ENCODE results near the gene BBS1.

BBS1 gene

DNA sequence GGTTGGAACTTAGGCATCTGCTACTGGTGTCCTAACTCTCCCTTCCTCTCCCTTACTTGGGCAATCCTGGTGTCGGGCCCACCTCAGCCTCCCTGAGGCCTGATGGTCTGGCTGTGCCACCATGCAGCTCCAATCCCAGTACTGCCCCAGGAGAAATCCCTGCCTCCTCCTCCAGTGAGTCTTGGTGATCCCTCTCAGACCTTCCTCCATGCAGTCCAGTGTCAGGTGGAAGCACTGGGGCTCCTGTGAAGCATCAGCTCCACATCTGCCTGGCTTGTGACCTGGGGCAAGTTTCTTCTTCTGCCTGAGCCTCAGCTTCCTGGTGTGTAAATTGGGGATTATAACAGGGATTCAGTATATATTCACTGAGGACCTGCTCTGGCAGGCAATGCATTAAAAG, 45.5 kb upstream of the BBS1 start:
- Histone ChIP-seq H3F3A (ENCODE audit: control insufficient read depth, insufficient read depth) (peaks cover 7% of the 10 kb centered on the region), H3K27me3 (ENCODE audit: control insufficient read depth, low read length) (peaks cover 9% of the 10 kb centered on the region), H3K4me3 (ENCODE audit: low read length) (no peak overlapping the region), H3K4me2 (ENCODE audit: low read length) (no peak overlapping the region), H3K27ac (ENCODE audit: low read depth, low read length) (no peak overlapping the region), H3K9me2 (replicated peaks; ENCODE audit: control insufficient read depth, low read length) (no peaks in the 10 kb centered on the region), H3K36me3 (ENCODE audit: control insufficient read depth, low read length) (no peaks in the 10 kb centered on the region), H3K79me2 (ENCODE audit: control insufficient read depth, low read length) (no peaks in the 10 kb centered on the region), H3K4me1 (ENCODE audit: control insufficient read depth, low read length) (peaks cover 33% of the 10 kb centered on the region), H4K20me1 (ENCODE audit: control insufficient read depth, insufficient read depth, low read depth, low read length) (no peaks in the 10 kb centered on the region), H3K9me3 (ENCODE audit: control insufficient read depth, insufficient read depth, low read length) (peaks cover 4% of the 10 kb centered on the region; the same call in 1 of the 2 replicates)
- TF ChIP-seq EZH2phosphoT487 (IDR thresholded peaks at IDR 0.05; ENCODE audit: borderline replicate concordance, low read length), result no peak
- TF ChIP-seq, protein P1, sequence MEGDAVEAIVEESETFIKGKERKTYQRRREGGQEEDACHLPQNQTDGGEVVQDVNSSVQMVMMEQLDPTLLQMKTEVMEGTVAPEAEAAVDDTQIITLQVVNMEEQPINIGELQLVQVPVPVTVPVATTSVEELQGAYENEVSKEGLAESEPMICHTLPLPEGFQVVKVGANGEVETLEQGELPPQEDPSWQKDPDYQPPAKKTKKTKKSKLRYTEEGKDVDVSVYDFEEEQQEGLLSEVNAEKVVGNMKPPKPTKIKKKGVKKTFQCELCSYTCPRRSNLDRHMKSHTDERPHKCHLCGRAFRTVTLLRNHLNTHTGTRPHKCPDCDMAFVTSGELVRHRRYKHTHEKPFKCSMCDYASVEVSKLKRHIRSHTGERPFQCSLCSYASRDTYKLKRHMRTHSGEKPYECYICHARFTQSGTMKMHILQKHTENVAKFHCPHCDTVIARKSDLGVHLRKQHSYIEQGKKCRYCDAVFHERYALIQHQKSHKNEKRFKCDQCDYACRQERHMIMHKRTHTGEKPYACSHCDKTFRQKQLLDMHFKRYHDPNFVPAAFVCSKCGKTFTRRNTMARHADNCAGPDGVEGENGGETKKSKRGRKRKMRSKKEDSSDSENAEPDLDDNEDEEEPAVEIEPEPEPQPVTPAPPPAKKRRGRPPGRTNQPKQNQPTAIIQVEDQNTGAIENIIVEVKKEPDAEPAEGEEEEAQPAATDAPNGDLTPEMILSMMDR (IDR thresholded peaks at IDR 0.05; ENCODE audit: low read depth, low read length, poor library complexity, severe bottlenecking), result no peak

DNA sequence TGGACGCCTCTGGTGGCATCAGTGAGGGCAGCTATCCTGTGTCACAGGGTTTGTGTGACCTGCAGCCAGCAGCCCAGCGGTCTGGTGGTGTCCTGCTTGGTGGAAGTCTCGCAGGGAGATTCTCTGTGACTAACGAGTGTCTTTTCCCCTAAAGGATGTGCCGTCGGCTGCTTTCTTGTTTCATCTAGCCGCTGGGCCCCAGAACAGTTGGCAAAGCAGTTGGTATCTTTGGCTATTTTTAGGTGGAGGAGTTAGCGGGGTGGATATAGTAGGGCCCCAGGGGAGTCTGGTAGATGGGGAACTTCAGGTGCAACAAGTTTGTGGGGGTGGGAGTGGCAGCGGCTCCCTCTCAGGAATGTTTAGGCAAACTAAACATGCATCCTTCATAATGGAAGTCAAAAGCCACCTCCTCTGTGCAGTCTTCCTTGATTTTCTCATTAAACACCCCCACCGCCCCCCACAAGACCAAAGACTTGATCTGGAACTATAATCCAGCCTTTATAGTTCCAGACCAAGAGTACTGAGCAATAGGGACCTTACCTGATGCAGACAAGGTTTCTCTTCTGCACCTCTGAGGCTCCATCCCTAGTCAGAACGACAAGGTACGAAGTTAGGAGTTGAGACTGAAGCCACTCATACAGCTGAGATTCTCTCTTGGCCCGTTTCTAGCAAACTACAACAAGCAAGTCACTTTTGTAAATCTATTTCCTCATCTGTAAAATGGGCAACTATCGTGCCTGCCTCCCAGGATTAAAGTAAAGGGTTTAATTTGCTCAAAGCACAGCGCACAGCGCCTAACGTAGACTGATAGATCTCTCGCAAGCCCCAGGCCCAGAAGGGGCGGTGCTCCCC, 44.8 kb upstream of the BBS1 start:
- no peak for TF ChIP-seq EZH2phosphoT487 (IDR thresholded peaks at IDR 0.05; ENCODE audit: borderline replicate concordance, low read length)
- TF ChIP-seq, protein P1 (IDR thresholded peaks at IDR 0.05; ENCODE audit: low read depth, low read length, poor library complexity, severe bottlenecking), result no peak
- no peaks in the 10 kb centered on the region for H3K79me2 ChIP-seq (ENCODE audit: control insufficient read depth, low read length)
- peak overlapping the region; percentile 85 for H3K4me2 ChIP-seq (ENCODE audit: low read length)
- peaks cover 9% of the 10 kb centered on the region for H3K27me3 ChIP-seq (ENCODE audit: control insufficient read depth, low read length)
- H3K27ac ChIP-seq (ENCODE audit: low read depth, low read length), result no peak overlapping the region
- H3F3A ChIP-seq (ENCODE audit: control insufficient read depth, insufficient read depth), result peaks cover 7% of the 10 kb centered on the region
- peak overlapping the region; percentile 75 for H3K4me3 ChIP-seq (ENCODE audit: low read length)
- peaks cover 4% of the 10 kb centered on the region; the same call in 1 of the 2 replicates for H3K9me3 ChIP-seq (ENCODE audit: control insufficient read depth, insufficient read depth, low read length)
- H3K9me2 ChIP-seq (replicated peaks; ENCODE audit: control insufficient read depth, low read length), result no peaks in the 10 kb centered on the region
- H3K36me3 ChIP-seq (ENCODE audit: control insufficient read depth, low read length), result no peaks in the 10 kb centered on the region
- no peaks in the 10 kb centered on the region for H4K20me1 ChIP-seq (ENCODE audit: control insufficient read depth, insufficient read depth, low read depth, low read length)
- peaks cover 33% of the 10 kb centered on the region for H3K4me1 ChIP-seq (ENCODE audit: control insufficient read depth, low read length)

DNA sequence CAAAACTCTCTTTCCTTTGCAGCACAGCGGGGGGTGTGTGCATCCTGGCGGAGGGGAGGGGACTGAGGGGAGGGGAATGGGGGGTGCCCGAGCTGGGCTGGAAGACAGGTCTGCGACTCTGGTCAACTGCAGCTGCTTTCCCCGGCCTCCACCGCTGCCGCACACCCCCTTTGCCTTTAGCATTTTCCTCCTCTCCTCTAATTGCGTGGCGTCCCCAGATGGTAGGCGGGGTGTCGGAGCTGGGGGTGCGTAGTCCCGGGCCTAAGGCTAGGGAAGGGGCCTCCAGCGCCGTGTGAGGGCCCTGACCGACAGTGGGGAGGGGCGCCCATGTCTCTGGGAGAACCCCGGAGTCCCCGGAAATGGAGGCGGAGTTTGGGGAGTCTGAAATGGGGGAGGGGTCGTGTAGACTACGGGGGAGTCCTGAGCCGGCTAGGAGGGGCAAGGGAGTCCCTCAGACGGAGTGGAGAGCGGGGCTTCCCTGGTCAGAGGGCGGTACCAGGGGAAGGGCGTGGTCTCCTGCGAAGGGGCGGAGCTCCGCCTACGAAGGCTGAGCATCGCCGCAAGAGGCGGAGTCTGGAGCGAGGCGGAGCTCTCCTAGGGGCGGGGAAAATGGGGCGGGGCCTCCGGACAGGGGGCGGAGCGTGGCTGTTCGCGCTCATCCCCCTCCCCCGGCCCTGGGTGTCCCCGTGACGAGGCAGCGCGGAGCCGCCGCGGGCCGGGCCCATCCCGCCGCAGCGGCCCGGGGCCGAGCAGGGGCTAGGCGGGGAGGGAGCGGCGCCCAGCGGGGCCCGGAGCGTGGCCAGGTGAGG, 44.0 kb upstream of the BBS1 start, which contains the start of gene PELI3:
Gene PELI3 (plus strand): TSS at position 681 of the 809 bp plus-strand sequence. CDS start 1,224 bp downstream, outside the sequence.
- H3K27me3 ChIP-seq (ENCODE audit: control insufficient read depth, low read length), result peaks cover 9% of the 10 kb centered on the region
- H3K79me2 ChIP-seq (ENCODE audit: control insufficient read depth, low read length), result no peaks in the 10 kb centered on the region
- peak within 1 kb of the TSS; percentile 88 for H3K4me2 ChIP-seq (ENCODE audit: low read length)
- no peak for TF ChIP-seq EZH2phosphoT487 (IDR thresholded peaks at IDR 0.05; ENCODE audit: borderline replicate concordance, low read length)
- TF ChIP-seq, protein P1 (IDR thresholded peaks at IDR 0.05; ENCODE audit: low read depth, low read length, poor library complexity, severe bottlenecking), result no peak
- peaks cover 32% of the 10 kb centered on the region for H3K4me1 ChIP-seq (ENCODE audit: control insufficient read depth, low read length)
- no peak within 1 kb of the TSS for H3K27ac ChIP-seq (ENCODE audit: low read depth, low read length)
- H3K4me3 ChIP-seq (ENCODE audit: low read length), result peak within 1 kb of the TSS; percentile 75
- H3K9me3 ChIP-seq (ENCODE audit: control insufficient read depth, insufficient read depth, low read length), result peaks cover 4% of the 10 kb centered on the region; the same call in 1 of the 2 replicates
- H3K9me2 ChIP-seq (replicated peaks; ENCODE audit: control insufficient read depth, low read length), result no peaks in the 10 kb centered on the region
- peaks cover 7% of the 10 kb centered on the region for H3F3A ChIP-seq (ENCODE audit: control insufficient read depth, insufficient read depth)
- H3K36me3 ChIP-seq (ENCODE audit: control insufficient read depth, low read length), result no peaks in the 10 kb centered on the region
- no peaks in the 10 kb centered on the region for H4K20me1 ChIP-seq (ENCODE audit: control insufficient read depth, insufficient read depth, low read depth, low read length)
